GM19238 (cell line): ENCODE measurements around the gene LBX2.

Source experiments
- DNase-seq: peaks from one replicate; pipeline ENCODE4 v3.0.0; 2011; ENCODE audit warnings: low spot score; ENCODE audit not compliant: insufficient read length

Gene LBX2, protein sequence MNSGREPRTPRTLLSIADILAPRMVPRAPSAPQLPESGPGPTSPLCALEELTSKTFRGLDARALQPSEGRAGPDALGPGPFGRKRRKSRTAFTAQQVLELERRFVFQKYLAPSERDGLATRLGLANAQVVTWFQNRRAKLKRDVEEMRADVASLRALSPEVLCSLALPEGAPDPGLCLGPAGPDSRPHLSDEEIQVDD

DNA sequence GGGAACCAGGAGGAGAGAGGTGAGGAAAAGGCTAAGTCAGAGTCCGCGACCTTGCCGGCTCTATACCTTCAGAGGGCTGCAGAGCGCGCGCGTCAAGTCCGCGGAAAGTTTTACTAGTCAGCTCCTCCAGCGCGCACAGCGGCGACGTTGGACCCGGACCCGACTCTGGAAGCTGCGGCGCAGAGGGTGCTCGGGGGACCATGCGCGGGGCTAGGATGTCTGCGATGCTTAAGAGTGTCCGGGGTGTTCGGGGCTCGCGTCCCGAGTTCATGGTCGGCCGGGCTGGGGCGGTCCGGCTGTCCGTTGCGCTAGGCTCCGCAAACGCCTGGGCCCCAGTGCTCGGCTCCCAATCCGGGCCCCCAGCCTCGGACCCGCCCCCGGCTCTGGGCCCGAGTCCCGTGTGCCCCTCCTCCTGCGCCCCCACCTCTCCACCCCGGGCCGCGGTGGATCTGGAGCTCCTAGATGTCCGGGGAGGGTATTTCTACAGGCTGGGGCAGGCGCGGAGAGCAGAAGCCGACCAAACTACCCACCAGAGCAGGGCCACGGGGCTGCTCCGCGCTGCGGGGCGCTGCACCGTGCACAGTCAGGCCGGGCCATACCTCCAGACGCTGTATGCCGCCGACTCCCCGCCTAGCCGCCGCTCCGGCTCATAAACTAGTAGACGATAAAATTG lies at the start of gene LBX2:
TSS of gene LBX2 (minus strand) at position 337 of the 673 bp plus-strand sequence. CDS start at position 271, 66 bp downstream.
- no peak for DNase-seq

DNA sequence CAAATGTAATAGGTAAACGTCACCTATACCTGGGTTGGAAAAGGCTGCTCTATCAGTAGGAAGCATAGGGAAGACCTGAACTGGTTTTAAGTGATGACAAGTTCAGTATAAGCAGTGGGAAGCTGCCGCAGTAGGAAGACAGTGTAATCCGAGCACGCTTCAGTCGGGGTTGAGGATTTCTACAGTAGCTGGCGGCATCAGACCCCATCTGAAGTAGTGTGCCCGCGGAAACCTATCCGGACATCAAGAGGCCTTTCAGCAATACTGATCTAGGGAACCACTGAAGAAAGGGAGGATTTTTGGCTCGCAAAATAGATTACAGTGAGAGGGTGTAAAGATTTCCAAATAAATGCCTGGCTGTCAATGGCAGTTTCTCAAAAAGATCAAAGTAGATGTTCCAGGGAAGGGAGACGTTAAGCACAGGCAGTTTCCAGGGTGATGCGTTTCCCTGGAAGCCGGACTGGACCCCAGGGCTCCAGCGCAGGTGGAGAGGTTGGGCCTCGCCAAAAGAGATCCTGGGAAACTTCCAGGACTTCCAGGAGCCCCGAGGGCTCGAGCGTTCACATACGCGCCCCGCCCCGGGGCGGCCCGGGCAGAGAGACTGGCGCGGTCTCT lies 49.0 kb upstream of the LBX2 start:
- DNase-seq: no peak

DNA sequence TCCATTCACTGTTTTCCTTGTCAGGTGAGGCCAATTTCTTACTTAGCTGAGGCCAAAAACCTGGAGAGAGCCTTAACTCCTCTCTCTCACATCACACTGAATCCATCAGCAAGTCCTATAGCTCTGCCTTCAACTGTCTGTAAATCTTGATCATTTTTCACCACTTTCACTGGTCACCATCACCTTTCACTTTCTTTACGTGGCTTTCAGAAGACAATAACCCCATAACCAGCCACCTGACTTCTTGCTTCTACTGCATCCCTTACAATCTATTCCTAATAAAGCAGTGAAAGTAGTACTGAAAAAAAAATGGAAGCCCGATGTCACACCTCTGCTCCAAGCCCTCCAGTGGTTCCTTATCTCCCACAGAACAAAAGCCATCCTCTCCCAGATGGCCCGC lies 46.6 kb upstream of the LBX2 start:
- no peak for DNase-seq

DNA sequence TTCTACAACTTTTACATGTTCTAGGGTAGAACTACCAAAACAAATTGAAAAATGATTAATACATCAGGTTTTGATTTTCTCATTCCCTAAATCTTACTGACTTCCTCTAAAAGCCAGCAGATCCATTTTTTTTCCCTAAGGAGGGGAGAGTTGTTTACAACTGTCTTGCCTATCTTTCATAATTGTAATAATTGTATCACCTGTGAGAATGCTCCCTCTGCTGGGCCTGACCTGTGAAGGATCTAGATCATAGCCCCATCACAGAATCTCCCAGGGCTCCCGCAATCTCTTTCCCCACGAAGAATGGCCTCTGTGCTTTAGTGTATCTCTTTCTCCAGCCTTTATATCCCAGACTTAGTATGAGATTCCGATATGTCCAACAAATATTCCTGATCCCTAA lies 45.2 kb upstream of the LBX2 start:
- DNase-seq: no peak

DNA sequence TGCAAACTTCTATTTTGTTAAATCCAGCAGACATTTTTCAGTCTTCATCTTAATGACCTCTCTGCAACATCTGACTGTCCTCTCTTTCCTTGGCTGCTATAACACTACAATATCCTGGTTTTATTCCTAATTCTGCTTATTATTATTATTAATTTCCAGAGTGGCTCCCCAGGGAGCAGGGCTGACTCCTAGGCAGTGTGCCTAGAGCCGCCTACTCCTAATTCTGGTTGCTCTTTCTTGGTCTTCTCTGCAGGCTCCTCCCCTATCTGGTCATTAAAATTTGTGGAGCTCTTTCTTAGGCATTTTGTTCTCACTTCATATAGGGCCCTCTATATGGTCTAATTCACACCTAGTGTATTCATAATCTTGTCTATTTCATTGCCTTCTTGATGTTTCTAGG lies 43.6 kb upstream of the LBX2 start:
- DNase-seq: no peak

DNA sequence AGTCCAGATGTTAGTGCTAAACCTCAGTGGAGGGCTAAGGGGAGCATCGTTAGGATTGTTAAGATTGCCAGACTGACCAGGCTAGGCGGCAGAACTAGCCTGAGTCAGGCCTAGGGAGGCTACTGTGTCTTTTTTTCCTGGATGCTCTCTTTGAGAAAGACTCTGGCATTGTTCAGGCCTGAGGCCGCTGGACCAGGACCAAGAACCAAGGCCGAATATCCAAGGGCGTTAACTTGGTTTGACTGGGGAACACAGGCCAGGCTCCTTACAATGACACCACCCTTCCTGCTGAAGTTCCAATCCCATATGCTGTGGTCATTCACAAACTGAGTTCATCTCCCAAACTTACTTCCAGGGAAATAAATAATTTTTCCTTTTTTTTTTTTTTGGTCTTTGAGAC lies 40.9 kb upstream of the LBX2 start:
- DNase-seq: no peak

DNA sequence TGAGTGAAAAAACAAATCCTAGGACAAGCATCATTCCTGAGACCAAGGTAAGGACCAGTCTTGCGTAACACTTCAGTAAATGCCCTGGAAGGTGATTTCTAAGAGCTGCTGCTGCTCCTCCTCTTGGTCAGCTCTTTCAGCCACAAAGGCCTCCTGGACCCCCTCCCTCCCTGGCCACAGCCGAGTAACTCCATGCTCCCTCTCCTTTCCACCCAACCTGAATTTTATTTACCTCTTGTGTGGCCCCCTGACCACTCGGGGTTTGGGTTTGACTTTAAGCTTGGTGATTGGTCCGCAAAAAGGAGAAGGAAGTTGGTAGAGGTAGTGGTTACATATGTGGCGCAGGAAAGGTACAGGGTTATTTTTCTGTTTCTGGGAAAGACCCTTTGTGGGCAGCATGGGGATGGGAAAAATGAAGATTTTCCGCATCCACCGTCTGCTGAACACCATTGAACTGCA lies 39.5 kb upstream of the LBX2 start:
- no peak for DNase-seq

DNA sequence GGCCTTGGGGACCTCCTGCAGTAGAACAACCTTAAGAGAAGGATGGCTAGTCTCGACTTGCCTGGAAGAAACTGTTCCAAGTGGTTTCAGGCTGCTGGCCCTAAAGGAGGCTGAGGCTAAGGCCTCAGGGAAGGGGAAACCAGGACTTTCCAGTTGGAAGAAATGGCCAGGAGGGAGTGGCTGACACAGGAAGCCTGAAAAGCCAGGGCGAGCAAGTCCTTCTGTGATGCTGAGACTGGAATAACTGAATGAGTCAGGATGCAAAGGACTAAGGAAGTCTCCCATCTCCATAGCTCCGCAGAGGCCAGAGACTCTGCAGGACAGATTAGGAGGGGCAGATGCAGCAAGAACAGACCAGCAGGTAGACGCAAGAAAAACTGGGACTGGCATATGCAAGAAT lies 37.7 kb upstream of the LBX2 start:
- DNase-seq: no peak

DNA sequence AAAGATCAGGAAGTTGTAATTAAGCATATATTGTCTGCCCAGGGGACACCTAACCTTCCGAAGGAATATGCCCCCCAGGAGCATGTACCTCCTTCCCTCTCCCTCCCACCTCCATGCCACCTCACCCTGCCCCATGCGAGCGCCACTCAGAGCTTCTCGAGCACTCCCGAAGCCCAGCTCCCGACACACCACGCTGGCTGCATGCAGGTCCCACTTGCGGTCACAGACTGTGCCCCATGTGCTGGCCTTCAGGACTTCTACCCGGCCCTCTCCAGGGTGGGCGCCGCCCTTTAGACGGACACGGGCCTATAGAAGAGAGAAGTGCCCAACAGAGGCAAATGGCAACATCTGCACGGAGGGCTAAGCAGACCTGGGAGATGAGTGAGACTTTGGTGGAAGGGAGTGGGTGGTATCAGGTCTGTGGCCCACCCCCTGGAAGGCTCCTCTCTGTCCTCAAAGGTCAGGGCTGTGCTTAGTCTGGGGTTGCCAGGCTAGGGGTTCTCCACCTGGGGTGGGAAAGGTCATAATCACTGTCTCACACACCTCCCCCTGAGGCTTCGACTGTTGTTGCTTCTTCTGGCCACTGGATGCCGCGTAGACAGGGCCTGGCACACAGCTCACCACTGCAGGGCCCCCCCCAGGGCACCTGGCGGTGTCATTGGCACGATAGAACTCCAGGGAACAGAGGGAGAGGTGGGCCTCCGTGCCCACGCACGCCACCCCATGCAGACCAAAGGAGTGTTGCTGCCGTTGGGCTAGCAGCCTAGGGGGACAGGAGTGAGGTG lies 37.0 kb upstream of the LBX2 start:
- DNase-seq: no peak

DNA sequence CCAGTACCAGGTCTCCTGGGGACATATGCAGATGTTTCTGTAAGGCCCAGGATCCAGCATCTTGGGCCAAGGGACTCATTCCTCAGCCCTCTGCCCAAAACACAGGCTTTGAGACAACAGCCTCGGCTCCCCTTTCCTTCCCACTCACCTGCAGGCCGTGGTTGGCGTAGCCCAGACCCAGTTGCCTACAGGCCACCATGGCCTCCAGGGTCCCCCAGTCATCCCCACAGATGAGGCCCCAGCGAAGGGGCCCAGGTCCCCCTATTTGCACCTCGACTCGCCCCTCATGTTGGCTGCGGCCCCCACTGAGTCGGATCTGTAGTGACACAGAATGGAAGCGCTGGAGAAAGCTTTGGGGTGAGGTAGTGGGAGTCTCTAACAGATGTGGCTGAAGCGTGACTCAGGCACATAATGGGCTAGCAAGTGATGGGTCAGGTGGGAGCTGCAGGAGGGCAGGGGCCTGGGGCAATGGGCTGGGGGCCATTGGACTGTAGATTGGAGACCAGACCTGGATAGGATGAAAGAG lies 36.1 kb upstream of the LBX2 start:
- DNase-seq: no peak

DNA sequence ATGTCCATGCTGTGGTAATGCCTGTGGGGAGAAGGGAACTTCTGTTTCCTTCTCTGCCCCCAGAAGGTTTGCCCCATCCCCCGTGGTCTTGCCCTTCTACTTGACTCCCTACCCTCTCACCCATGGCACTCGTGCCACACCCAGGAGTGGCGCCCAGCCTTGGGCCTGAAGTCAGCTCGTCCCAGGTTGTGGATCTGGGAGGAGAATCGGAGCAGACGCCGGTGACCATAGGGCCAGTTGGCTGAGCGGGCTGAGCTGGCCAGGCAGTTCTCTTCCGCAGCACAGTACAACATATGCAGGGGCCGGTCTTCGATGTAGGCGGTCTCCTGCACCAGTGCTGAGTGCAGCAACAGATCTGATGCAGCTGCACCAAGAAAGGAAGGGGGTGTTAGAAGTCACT lies 35.0 kb upstream of the LBX2 start:
- DNase-seq: no peak

DNA sequence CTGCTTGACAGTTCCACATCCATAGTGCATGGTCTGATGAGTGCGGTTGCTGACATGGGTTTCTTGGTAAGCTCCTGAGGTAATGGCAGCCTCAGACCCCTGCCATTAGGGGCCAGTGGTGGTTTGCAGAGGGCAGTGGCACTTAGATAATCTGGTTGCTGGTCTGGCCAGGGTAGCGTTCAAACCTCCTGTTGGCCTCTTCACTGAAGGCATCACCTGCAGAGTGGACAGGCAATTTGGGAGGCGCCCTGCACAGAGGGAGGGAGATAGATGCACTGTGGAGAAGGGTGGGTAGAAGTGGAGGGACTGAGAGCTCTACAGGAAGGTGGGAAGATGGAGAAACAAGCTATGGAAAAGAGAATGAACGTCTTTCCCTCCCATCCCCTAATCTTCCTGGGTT lies 34.1 kb upstream of the LBX2 start:
- no peak for DNase-seq

DNA sequence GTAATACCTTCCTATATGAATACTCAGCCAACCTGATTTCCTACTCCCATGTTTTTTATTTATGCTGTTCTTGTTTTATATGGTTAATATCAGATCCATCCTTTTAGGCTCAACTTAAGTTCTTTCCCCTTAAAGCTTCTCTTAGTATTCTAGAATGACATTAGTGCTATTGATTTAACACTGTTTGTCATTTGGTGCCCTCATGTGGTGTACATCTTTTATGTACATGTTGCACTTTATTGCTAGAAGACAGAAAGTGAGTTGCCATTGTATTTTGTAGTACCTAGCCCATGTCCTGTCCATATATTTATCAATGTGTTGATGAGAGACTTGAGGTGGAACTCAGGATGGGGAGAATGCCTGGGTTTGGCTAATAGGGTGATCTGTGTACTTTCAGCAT lies 32.8 kb upstream of the LBX2 start:
- no peak for DNase-seq

DNA sequence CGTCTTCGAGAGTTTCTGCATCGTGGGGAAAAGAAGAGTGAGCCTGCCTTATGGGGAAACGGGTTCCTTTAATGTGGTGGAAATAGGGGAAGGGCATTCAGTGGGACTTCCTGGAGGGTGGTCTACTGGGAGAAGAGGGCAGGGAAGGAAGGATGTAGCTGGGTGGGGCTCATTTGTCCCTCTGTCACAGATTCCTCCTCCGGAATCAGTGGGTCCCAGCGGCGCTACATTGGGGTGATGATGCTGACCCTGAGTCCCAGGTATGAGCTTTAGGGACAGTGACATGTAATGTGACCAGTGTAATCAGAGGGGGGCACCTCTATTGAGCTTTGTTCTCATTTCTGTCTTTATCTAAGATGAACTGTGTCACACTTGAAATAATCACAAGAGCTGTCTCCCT lies 32.3 kb upstream of the LBX2 start:
- no peak for DNase-seq

DNA sequence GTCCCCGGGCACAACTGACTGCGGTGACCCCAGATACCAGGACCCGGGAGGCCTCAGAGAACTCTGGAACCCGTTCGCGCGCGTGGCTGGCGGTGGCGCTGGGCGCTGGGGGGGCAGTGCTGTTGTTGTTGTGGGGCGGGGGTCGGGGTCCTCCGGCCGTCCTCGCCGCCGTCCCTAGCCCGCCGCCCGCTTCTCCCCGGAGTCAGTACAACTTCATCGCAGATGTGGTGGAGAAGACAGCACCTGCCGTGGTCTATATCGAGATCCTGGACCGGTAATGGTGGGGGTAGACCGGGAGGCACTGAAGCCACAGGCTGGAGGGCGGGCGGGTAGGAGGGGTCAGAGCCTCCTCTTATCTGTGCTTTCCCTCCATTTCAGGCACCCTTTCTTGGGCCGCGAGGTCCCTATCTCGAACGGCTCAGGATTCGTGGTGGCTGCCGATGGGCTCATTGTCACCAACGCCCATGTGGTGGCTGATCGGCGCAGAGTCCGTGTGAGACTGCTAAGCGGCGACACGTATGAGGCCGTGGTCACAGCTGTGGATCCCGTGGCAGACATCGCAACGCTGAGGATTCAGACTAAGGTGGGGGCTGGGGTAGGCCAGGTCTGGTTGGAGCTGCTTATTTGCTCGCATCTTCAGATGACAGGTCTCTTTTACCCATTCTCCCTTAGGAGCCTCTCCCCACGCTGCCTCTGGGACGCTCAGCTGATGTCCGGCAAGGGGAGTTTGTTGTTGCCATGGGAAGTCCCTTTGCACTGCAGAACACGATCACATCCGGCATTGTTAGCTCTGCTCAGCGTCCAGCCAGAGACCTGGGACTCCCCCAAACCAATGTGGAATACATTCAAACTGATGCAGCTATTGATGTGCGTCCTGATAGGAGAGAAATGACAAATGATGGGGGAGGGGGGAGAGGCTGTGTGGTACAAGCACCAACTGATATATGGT lies 31.1 kb upstream of the LBX2 start:
- DNase-seq: peak; percentile 72

DNA sequence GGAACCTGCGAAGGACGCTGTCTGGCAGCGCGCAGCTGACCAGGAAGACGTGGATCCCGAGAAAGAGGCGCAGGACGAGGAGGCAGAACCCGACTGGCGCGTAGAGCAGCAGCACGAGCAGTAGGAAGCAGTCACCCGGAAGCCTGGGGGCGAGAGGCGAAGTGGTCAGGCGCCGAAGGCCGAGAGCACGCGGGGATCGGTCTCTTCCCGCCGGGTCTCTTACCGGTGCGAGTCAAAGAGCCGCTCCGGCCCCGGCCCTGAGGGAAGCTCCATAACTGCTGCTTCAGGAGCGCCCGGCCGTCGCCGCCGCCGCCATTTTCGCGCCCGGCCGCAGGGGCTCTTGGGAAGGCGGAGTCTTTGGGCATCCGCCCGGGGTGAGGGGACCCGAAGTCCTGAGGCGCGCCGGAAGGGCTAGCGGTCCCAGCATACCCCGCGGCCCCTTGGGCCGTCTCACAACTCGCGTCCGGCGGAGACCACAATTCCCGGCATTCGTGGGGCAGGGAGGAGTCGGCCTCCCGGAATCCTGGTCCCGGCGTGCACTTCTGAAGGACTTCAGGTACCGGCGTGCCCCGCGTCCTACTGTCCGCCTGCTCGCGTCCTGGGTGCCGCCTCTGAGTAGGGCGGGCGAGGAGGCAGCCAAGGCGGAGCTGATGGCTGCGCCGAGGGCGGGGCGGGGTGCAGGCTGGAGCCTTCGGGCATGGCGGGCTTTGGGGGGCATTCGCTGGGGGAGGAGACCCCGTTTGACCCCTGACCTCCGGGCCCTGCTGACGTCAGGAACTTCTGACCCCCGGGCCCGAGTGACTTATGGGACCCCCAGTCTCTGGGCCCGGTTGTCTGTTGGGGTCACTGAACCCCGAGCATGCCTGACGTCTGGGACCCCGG lies 30.2 kb upstream of the LBX2 start, which contains the start of the genes AUP1 and HTRA2:
TSS of gene AUP1 (minus strand) at position 350 of the 882 bp plus-strand sequence. CDS start at position 273, 77 bp downstream.
TSS of gene HTRA2 (plus strand) at position 577 of the 882 bp plus-strand sequence. CDS start at position 651, 74 bp downstream.
- peak; percentile 99 for DNase-seq

DNA sequence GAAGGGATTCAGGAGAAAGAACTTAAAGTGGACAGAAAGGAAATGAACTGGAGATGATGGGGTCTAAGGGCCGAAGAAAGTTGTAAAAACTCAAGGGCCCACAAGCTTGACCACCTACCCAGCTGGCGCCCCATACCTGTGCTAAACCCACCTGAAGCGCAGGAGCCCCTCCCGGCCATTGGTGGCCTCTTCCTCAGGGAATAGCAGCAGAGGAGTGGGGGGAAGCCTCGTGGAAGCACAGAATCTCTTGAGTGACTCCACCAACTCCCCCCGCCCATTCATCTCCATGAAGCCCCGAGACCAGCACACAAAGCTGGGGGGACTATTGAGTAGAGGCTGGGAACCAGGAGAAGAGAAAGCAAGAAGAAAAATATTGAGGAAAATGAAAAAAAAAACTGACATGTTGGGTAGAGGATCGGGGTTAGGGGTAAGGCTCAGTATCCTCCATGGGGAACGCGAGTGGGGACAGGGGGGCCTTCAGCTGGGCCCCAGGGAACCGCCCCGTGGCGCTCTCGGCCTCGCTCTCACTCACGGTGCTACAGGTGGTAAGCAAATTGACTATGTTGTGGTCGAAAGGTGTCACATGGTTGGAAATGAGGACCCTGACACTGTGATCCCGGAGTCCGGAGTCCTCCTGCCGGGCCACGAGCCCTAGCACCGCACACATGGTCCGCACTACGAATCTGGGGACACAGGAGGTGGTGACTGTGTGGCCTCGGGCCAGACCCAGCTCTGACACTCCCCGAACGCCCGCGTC lies 29.4 kb upstream of the LBX2 start:
- no peak for DNase-seq

DNA sequence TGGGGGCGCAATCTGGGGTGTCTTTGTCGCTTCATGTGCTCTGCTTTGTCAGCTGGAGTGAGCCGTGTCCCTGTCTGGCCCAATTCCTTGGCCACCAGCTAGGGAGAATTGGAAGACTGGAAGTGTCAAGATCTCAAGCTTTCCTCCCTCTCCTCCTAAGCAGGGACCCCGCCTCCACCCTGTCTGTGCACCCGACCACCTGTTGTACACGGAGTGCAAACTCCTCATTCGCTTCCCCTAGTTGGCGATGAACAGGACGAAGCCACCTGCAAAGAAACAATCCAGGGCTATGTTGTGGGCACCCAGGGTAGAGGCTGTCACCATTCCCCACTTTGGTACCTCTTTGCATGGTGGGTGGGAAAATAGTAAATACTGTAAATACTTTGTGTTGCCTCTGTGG lies 28.3 kb upstream of the LBX2 start:
- no peak for DNase-seq
